ENCODE results near the gene ITGA11. TPM values are rescaled to one million over a fixed set of nuclear protein-coding genes. Genes with fewer than 3 reads are reported as not detected.
A peak's percentile ranks its signal among the peaks of the same experiment; 100 is the strongest.

The ITGA11 gene
- total RNA-seq, 1 experiment from 2014 or later: 22.0 TPM

GRCh38 chr15:68354268-68354667, 77.7 kb downstream of the ITGA11 start:
- no peak for DNase-seq (ENCODE audit: low read depth)

- DNase-seq (ENCODE audit: low read depth): no peak
Measured at GRCh38 chr15:68353421-68354135, 78.4 kb downstream of the ITGA11 start.

GRCh38 chr15:68352401-68353062, 79.4 kb downstream of the ITGA11 start:
- DNase-seq (ENCODE audit: low read depth): peak; percentile 100

GRCh38 chr15:68349151-68349550, 82.8 kb downstream of the ITGA11 start:
- DNase-seq (ENCODE audit: low read depth): no peak

DNA sequence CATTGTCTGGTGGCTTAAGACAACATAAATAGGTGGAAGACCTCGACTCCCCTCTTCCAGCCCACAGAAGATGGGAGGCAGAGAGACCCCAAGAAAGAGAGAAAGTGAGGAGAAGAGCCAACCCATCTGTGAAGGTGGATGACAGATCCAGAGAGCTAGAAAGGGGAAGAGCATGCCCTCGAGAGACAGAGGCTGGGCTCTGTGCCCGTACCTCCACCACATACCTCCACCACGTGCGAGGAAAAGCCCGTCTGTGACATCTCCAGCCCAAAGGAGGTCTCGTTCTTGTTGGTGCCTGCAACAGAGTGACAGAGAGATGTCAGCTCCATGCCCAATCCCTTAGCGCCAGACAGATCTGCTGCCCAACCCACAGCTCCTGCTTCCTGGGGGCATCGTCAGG, 83.4 kb downstream of the ITGA11 start:
- DNase-seq (ENCODE audit: low read depth): no peak

DNA sequence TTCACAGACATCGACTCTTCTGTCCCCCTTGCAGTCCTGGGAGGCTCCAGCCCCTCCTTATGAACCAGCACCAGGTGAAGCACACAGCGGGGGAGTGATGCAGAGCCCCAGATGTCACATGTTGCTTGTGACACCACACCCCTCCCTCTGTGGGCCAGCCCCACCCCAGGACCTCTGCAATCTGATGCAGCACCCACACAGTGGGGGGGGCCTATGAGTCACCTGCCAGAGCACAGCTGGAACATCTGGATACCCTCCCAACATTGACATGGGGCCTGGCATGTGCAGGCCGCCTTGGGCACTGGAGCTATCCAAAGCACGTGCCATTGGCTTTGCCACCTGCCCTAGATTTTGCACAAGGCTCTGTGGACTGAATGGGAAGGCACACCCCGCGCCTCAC, 83.9 kb downstream of the ITGA11 start:
- peak; percentile 71 for DNase-seq (ENCODE audit: low read depth)

DNA sequence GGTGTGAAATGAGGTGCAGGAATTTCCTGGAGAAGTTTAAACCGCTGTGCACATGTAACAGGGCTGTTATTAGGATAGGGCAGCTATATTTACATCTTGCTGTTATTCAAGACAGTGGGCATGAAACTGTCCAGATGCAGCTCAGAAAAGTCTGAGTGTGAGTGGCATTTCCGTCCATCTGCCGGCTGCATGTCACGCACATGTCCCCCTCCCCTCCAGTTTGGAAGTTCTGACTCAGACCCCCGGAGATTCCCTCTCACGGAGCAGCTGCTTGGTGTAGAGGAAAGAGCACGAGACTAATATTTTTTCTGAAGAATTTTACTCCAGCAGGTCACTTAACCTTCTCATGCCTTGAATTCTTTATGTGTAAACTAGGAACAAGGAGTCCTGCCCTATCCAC, 84.6 kb downstream of the ITGA11 start:
- peak; percentile 99 for DNase-seq (ENCODE audit: low read depth)

GRCh38 chr15:68346979-68347378, 85.0 kb downstream of the ITGA11 start:
- no peak for DNase-seq (ENCODE audit: low read depth)

- DNase-seq (ENCODE audit: low read depth): no peak
Measured at GRCh38 chr15:68345481-68345880, 86.5 kb downstream of the ITGA11 start.

DNA sequence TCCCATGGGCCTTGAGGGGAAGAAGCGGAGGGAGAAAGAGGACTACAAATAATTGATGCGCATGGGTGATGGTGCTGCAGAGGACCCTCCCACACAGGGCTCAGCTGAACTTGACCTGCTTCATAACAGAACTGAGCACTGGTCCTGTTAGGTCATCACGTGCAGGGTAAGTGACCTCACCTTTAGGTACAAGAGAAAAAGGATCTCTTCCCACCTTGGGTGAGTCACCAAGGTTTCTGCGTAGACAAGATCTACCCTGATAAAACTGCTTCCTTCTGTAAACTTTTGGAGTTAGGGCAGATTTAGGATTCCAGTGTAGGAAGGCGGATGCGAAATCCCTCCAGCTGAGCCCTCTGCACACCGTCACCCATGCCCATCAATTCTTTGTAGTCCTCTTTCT, 87.4 kb downstream of the ITGA11 start:
- DNase-seq (ENCODE audit: low read depth): no peak

- DNase-seq (ENCODE audit: low read depth): no peak
Measured at GRCh38 chr15:68343579-68344225, 88.3 kb downstream of the ITGA11 start.

DNA sequence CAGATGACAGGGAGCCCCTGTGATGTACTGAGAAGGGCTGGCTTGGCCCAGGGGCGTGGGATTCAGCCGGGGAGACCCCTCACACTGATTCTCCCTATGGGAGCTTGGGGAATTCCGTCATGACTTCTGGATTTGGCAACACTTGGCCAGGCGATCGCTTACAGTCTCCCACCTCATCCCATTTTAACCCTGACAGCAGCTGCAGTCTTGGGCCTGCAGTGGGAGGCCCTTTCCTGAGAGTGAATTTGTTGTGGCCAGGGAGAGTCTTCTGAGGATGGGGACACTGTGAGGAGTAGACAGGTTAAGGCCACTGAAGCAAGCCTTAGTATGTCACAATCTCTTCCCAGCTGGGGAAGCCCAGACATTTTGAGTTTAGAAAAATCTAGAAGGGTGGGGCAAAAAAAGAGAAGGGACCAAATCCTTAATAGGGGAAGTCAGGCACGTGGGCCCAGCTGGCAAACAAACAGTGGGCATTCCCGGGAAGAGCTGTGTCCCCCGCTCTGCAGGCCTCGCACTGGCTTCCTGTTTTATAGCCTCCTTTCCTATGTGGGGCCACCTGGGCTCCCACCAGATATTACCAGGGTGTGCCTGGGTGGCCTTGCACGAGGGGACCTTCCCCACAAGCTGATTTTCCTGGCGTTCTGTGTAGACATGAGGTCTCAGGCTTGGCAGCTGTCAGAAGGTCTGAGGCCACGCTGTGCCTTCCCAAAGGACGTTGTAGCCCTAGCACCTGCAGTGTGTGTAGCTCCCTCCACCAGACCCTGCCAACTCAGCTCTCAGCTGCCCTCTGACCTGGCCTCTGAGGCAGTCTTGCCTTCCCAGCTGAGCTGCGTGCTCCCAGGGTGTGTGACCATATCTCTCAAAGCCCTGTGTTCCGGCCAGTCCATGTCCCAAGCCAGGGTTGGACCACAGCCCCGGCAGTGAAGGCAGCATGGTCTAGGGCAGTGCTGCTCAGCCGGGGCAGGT, 89.9 kb downstream of the ITGA11 start:
- peak; percentile 62 for DNase-seq (ENCODE audit: low read depth)

DNA sequence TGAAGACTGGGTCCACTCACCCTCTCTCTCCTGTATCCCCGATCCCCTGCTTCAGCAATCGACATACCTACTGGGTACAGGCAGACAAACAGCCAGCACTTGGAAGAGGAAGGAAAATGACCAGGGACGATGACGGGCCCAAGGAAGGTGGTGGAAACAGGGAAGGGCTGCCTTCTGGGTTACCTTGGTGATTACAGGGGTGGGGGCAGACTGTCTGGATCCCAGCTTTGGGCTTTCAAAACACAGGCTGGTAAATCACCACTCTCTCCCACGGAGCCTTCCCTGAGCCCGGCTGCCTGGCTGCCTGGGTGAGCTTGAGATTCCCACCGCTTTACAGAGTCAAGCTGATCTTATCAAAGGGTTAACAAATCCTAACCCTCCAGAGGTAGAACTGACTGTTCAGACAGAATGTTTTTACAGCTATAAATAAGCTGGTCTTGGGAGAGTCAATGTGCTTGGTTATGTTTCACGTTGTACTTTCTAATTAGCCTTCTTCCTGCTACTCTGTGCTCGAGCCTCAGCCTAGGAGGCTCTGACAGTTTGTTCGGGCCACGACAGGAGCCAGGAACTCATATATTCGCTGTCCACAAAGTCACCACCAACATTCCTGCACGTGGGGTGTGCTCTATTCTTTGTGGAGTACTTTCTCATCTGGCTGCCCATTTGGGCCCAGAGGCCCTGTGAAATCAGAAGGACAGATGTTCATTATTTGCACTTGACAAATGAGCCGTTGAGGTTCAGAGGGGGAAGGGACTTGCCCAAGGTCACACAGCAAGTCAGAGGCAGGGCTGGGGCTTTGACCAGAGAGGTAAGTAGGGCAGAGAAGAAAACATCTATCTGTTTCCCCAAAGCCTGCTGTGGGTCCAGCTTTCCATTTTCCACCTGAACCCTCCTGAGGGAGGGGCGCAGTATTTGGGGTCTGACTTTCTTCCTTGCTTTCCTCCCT, 91.0 kb downstream of the ITGA11 start:
- peak; percentile 61 for DNase-seq (ENCODE audit: low read depth)

DNA sequence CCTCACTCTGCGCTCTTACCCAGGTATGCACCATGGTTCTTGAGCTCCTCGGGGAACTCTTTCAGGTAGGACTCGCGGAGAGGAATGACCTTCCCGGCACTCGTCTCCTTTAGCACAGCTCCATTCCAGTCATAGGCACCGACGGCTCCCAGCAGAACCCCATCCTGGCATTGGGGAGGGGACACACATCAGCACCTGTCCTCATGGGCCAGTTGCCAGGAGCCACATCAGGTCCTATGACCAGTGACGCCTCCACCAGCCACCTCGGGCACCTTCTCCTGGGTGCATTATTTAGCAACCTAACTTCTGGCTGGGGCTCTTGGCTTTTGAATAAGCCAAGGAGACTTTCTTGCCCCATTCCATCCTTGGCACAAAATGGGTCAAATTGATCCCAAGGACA, 92.5 kb downstream of the ITGA11 start:
- no peak for DNase-seq (ENCODE audit: low read depth)

GRCh38 chr15:68337826-68338225, 94.1 kb downstream of the ITGA11 start:
- DNase-seq (ENCODE audit: low read depth): peak; percentile 70

GRCh38 chr15:68336516-68336915, 95.4 kb downstream of the ITGA11 start:
- DNase-seq (ENCODE audit: low read depth): no peak

DNA sequence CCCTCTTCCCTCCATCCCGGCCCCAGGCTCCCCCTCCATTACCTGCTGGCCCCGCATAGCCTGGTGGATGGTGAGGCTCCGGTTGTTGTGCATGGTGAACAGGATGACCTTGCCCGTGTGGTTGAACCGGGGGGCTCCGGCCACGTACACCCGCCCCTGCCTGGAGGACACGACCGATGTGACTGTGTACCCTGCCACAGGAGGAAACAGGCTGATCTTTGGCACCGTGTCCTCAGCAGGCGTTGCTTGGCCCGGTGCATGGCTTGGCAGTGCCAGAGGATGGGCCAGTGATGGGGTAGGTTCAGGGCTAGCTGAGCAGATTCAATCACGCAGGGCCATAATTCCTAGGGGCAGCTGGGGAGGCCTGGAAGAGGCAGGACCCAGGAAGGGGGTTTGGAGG, 96.3 kb downstream of the ITGA11 start:
- no peak for DNase-seq (ENCODE audit: low read depth)

- DNase-seq (ENCODE audit: low read depth): peak; percentile 93
Measured at GRCh38 chr15:68335251-68335650, 96.7 kb downstream of the ITGA11 start.

DNA sequence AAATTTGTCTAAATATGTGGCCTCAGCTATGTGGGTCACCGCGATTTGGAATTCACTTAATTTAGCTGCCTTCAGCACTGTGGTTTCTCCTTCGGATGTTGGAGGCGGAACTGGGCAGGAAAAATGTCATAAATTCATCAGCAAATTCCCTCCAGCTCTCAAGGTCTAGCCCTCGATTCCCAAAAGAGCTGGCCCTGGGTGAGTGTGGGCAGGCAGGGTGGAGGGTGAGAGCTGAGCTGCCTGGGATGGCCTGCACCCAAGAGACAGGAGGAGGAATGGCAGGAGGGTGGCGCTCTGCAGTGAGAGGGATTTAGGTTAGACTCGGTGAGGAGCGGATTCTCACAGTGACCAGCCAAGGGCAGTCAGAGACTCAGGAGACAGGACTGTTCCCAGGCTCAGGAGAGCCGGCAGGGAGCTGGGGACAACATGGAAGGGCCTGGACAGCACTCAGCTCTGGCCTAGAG, 97.3 kb downstream of the ITGA11 start:
- peak; percentile 79 for DNase-seq (ENCODE audit: low read depth)

GRCh38 chr15:68333775-68334470, 98.0 kb downstream of the ITGA11 start:
- peak; percentile 64 for DNase-seq (ENCODE audit: low read depth)

All from LHCN-M2 (cell line).